ENCODE data around the gene IRF5.

Gene IRF5

GRCh38 chr7:128914566-128915151 is 23.1 kb upstream of the IRF5 start:
- H4K20me1 ChIP-seq (ENCODE audit: low read depth, low read length): no peaks in the 10 kb centered on the region
- H3K79me2 ChIP-seq (ENCODE audit: insufficient read depth, low read length): no peaks in the 10 kb centered on the region
- no peaks in the 10 kb centered on the region for H3F3A ChIP-seq (ENCODE audit: insufficient read depth)
- no peak overlapping the region for H2AFZ ChIP-seq (ENCODE audit: low read depth, low read length, severe bottlenecking)
- H3K4me2 ChIP-seq (ENCODE audit: low read depth, low read length, poor library complexity, severe bottlenecking): no peak overlapping the region
- H3K9me2 ChIP-seq (replicated peaks; ENCODE audit: insufficient read depth, low read length): no peaks in the 10 kb centered on the region
- no peak overlapping the region for H3K27ac ChIP-seq (ENCODE audit: low read depth, low read length)
- H3K27me3 ChIP-seq (ENCODE audit: low read length): no peaks in the 10 kb centered on the region
- TF ChIP-seq CTCF (IDR thresholded peaks at IDR 0.05; ENCODE audit: insufficient read depth, low read length, poor library complexity, severe bottlenecking) (no peak), EZH2phosphoT487 (conservative IDR thresholded peaks at IDR 0.05; ENCODE audit: low read length) (no peak)
- H3K9me3 ChIP-seq (ENCODE audit: insufficient read depth, low read length): no peaks in the 10 kb centered on the region
- no peaks in the 10 kb centered on the region for H3K36me3 ChIP-seq (ENCODE audit: low read length)
- no peak overlapping the region for H3K4me3 ChIP-seq (ENCODE audit: insufficient read depth, low read length, poor library complexity, severe bottlenecking)
- no peak overlapping the region for H3K9ac ChIP-seq (ENCODE audit: low read length)

- TF ChIP-seq CTCF (IDR thresholded peaks at IDR 0.05; ENCODE audit: insufficient read depth, low read length, poor library complexity, severe bottlenecking): no peak
- no peak for TF ChIP-seq EZH2phosphoT487 (conservative IDR thresholded peaks at IDR 0.05; ENCODE audit: low read length)
- H3K36me3 ChIP-seq (ENCODE audit: low read length): no peaks in the 10 kb centered on the region
- no peaks in the 10 kb centered on the region for H4K20me1 ChIP-seq (ENCODE audit: low read depth, low read length)
- H3K9ac ChIP-seq (ENCODE audit: low read length): no peak overlapping the region
- H2AFZ ChIP-seq (ENCODE audit: low read depth, low read length, severe bottlenecking): no peak overlapping the region
- no peaks in the 10 kb centered on the region for H3K9me3 ChIP-seq (ENCODE audit: insufficient read depth, low read length)
- no peaks in the 10 kb centered on the region for H3K27me3 ChIP-seq (ENCODE audit: low read length)
- no peak overlapping the region for H3K4me2 ChIP-seq (ENCODE audit: low read depth, low read length, poor library complexity, severe bottlenecking)
- H3K79me2 ChIP-seq (ENCODE audit: insufficient read depth, low read length): no peaks in the 10 kb centered on the region
- H3K9me2 ChIP-seq (replicated peaks; ENCODE audit: insufficient read depth, low read length): no peaks in the 10 kb centered on the region
- H3K27ac ChIP-seq (ENCODE audit: low read depth, low read length): no peak overlapping the region
- H3K4me3 ChIP-seq (ENCODE audit: insufficient read depth, low read length, poor library complexity, severe bottlenecking): no peak overlapping the region
- H3F3A ChIP-seq (ENCODE audit: insufficient read depth): no peaks in the 10 kb centered on the region
Measured at GRCh38 chr7:128915271-128915819, 22.4 kb upstream of the IRF5 start.

- TF ChIP-seq CTCF (IDR thresholded peaks at IDR 0.05; ENCODE audit: insufficient read depth, low read length, poor library complexity, severe bottlenecking) (no peak), EZH2phosphoT487 (conservative IDR thresholded peaks at IDR 0.05; ENCODE audit: low read length) (no peak)
- no peaks in the 10 kb centered on the region for H3K79me2 ChIP-seq (ENCODE audit: insufficient read depth, low read length)
Measured at GRCh38 chr7:128915841-128916642, 21.7 kb upstream of the IRF5 start.

More at GRCh38 chr7:128915841-128916642, 21.7 kb upstream of the IRF5 start:
- Histone ChIP-seq H4K20me1 (ENCODE audit: low read depth, low read length) (no peaks in the 10 kb centered on the region), H3K4me2 (ENCODE audit: low read depth, low read length, poor library complexity, severe bottlenecking) (no peak overlapping the region), H3K9ac (ENCODE audit: low read length) (no peak overlapping the region), H3K4me3 (ENCODE audit: insufficient read depth, low read length, poor library complexity, severe bottlenecking) (no peak overlapping the region), H3F3A (ENCODE audit: insufficient read depth) (no peaks in the 10 kb centered on the region), H3K36me3 (ENCODE audit: low read length) (no peaks in the 10 kb centered on the region), H3K27me3 (ENCODE audit: low read length) (no peaks in the 10 kb centered on the region), H3K9me3 (ENCODE audit: insufficient read depth, low read length) (no peaks in the 10 kb centered on the region), H3K9me2 (replicated peaks; ENCODE audit: insufficient read depth, low read length) (no peaks in the 10 kb centered on the region), H3K27ac (ENCODE audit: low read depth, low read length) (no peak overlapping the region), H2AFZ (ENCODE audit: low read depth, low read length, severe bottlenecking) (no peak overlapping the region)
